ENCODE results near the gene DDC. TPM values are rescaled to one million over a fixed set of nuclear protein-coding genes. Genes with fewer than 3 reads are reported as not detected.

Gene DDC
- polyA plus RNA-seq, 3 donors = 64.7 to 86.3 (median 75.1) TPM

DNA sequence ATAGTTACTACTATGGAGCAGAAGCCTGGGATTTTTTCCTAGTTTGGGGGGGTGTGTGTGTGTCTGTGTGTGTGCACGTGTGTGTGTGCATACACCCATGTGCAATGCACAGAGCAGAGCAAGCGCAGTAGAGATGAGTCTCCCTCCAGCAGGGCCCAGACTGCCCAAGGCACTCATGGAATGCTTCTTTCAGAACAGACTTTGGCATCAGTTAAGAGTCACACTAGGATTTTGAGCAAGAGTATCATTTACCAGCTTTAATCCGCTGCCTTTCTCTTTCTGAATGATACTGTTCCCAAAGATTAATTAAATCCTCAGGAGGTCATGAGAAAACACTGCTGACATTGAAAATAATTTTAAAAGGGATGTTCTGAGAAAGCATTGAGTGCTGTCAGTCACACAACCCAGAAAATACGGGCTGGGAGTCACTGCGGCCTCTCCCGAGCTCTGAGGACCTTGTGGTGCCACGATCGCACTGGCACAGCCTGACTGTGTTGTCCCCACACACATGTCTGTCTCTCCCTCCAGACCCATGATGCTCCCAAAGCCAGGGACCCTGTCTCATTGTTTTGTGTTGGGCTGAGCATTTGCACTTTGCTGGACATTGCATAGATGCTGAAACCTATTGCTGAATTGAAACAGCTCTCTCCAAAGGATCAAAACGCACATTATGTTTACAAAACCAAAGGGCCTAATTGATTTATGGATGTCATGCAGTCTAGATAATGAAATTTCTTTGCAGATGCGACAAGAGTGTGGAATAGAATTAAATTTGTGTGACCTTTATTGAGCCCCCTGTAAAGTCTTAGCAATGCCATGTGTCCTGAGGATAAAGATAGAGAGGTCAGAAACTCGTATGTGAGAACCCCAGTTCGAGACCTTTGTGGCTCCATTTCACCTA, 60.3 kb downstream of the DDC start:
- no peak for DNase-seq (ENCODE audit: extremely low read depth in 1 of 11, low read depth in 9 of 11, low spot score in 4 of 11)

DNA sequence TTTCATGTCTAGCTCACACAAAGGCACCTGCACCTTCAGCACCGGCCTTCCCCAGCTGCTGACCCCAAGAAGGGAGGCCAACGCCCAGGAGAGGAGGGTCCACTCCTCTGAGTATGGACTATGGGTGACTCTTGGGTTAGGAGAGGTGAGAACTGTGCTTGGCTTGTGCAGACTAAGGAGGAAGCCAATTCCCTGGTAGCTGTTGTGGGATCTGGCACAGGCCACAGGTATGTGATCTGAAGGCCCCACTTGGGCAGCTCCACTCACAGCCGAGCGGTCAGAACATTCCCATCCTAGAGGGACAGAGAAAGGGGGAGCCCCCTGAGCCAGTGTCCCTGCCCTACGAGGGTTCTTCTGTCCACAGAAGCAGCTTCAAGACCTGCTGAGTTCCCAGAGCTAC, 62.3 kb downstream of the DDC start:
- DNase-seq (ENCODE audit: extremely low read depth in 1 of 11, low read depth in 9 of 11, low spot score in 4 of 11) = no peak

- DNase-seq (ENCODE audit: extremely low read depth in 1 of 11, low read depth in 9 of 11, low spot score in 4 of 11) = peak in 10 of 11 donors; percentile 23 to 60 (median 45)
Measured at GRCh38 chr7:50502001-50502684, 63.1 kb downstream of the DDC start.

DNA sequence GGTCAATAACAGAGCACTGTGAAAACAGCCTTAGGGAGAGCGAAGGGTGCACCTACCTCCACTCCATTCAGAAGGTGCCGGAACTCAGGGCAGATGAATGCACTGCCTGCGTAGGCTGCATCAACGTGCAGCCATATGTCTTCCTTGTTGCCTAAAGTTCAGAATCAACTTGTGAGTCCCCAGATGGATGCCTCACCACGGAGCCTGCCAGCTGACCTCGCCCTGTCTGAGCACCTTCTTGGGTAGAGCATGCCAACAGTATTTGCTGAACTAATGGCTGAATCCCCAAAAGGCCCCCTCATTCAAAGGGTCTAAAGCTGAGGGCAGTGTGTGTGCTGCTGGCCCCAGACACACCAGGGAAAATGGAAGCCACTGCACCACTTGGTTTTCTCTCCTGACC, 66.1 kb downstream of the DDC start:
- no peak for DNase-seq (ENCODE audit: extremely low read depth in 1 of 11, low read depth in 9 of 11, low spot score in 4 of 11)

GRCh38 chr7:50497968-50498367, 67.2 kb downstream of the DDC start:
- DNase-seq (ENCODE audit: extremely low read depth in 1 of 11, low read depth in 9 of 11, low spot score in 4 of 11) = no peak

DNA sequence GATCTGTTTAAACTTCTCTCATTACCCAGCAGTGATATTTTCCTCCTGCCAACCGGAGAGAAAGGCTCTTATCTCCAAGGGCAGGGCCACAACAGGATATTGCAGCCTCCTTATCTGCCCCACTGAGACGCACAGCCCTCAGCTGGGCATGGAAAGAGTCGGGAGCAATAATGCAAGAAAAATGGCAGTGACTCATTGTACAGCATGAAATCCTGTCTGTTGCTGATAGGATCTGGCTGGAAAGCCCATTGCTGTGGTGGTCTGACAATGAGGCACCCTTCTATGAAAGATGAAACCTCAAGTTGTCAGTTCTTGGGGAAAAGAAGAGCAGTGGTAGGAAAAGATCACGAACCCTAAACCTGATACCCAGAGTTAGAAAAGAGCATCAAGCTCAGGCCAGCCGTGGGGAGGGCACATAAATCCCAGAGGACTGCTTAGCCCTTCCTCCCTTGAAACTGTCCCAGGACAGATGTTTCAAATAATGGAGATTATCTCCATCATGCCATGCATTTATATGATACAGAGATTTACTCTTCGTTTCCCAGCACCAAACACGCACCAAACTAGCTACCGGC, 68.0 kb downstream of the DDC start:
- no peak for DNase-seq (ENCODE audit: extremely low read depth in 1 of 11, low read depth in 9 of 11, low spot score in 4 of 11)

GRCh38 chr7:50496569-50496968, 68.6 kb downstream of the DDC start:
- no peak for DNase-seq (ENCODE audit: extremely low read depth in 1 of 11, low read depth in 9 of 11, low spot score in 4 of 11)

- DNase-seq (ENCODE audit: extremely low read depth in 1 of 11, low read depth in 9 of 11, low spot score in 4 of 11) = no peak
Measured at GRCh38 chr7:50495746-50496145, 69.5 kb downstream of the DDC start.

DNA sequence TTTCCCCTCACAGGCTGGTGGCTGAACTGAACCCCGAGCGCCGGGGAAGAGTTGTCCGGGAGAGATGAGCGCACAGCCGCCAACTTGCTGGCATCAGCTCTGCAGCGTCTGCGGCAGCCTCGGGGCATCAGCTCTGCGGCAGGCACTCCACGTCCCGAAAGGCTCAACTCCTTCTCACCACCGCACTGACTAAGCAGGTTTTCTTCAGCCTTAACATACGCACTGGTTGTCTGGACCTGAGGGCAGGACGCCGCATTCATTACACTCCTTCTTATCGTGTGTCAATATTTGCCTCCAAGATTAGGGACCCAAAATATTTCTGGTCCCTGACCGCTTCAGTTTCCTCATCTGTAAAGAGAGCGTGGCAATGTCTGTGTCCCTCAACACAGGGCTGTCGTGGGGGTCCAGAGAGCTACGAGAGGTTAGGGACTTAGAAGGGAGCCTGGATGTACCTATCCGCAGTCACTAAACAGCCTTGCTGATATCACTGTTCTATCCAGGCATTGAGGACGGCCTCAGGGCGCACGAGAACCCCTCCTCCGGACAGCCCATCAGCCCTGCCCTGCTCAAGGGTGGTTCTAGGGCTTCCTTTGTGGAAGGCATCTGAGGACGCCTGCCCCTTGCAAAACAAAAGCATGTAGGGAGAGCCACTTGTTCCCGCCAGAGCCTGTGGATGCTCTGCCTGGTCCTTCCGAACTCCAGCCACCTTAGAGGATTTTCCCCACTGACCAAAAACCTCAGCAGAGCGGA, 72.3 kb downstream of the DDC start:
- no peak for DNase-seq (ENCODE audit: extremely low read depth in 1 of 11, low read depth in 9 of 11, low spot score in 4 of 11)

DNA sequence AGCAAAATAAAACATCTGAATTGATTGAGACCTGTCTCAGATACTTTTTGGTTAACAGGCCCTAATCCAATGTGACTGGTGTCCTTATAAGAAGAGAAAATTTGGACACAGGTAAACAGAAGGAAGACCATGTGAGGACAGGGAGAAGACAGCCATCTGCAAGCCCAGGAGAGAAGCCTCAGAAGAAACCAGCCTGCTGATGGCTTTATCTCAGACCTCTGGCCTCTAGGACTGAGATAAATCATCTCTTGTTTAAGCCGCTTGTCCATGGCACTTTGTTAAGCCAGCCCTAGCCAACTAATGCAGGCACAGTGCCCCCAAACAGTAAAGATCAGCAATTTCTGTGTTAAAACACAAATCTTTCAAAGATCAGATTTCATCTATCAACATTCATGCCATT, 73.3 kb downstream of the DDC start:
- DNase-seq (ENCODE audit: extremely low read depth in 1 of 11, low read depth in 9 of 11, low spot score in 4 of 11) = no peak

- DNase-seq (ENCODE audit: extremely low read depth in 1 of 11, low read depth in 9 of 11, low spot score in 4 of 11) = no peak
Measured at GRCh38 chr7:50491209-50491608, 74.0 kb downstream of the DDC start.

DNA sequence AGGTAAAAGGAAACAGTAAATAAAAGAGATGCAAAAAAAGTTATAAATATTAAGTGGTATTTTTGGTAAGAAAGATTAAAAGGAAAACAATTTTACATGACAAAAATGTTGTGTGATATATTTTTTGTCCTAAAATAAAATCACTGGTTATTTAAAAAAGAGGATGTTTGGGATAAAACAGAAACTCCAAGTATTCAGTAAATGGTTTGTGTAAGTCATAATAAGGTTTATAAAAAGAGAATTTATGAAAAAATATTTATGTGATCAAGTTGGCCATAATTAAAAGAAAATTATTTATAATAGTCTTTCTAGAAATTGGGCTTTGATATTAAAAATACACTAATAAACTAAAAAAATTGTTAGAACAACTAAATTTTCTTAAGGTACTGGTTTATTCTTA, 76.8 kb downstream of the DDC start:
- no peak for DNase-seq (ENCODE audit: extremely low read depth in 1 of 11, low read depth in 9 of 11, low spot score in 4 of 11)

GRCh38 chr7:50486512-50486911, 78.7 kb downstream of the DDC start:
- DNase-seq (ENCODE audit: extremely low read depth in 1 of 11, low read depth in 9 of 11, low spot score in 4 of 11) = no peak

DNA sequence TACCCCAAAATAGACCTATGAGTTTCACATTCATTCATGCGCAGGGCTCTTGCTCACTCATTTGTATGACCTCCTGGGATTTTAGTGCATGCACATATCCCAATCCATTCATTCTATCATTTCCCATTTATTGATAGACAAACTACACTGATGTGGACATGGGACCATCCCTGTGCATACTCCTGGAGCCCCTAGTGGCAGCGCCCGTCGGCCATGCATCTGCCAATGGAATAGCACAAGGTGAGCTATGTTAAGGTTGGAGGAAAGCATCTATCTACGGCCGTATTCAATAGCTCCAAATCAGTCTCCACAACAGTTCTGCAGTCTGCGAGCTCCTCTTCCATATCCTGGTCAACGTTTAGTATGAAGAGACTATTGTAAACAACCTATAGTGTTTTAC, 83.3 kb downstream of the DDC start:
- DNase-seq (ENCODE audit: extremely low read depth in 1 of 11, low read depth in 9 of 11, low spot score in 4 of 11) = no peak

DNA sequence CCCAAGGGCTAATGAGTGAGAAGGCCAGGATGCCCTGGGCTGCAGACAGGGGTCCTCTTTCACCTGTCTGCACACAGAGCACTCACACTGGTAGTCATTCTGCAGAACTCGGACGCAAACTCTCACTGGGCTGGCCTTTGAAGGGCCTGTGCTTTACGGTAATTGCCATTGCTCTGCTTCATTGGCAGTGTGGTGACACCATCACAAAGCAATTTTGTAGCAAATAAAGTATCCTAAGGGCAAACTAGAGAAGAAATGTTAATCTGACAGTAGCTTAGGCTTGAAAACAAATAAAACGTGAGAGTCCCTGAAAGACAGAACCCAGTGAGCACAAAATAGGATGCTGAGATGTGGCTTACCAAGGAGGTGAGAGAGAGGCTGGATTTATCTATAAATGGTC, 84.4 kb downstream of the DDC start:
- DNase-seq (ENCODE audit: extremely low read depth in 1 of 11, low read depth in 9 of 11, low spot score in 4 of 11) = no peak

GRCh38 chr7:50479743-50480517, 85.3 kb downstream of the DDC start:
- no peak for DNase-seq (ENCODE audit: extremely low read depth in 1 of 11, low read depth in 9 of 11, low spot score in 4 of 11)

GRCh38 chr7:50477640-50478039, 87.6 kb downstream of the DDC start:
- no peak for DNase-seq (ENCODE audit: extremely low read depth in 1 of 11, low read depth in 9 of 11, low spot score in 4 of 11)

DNA sequence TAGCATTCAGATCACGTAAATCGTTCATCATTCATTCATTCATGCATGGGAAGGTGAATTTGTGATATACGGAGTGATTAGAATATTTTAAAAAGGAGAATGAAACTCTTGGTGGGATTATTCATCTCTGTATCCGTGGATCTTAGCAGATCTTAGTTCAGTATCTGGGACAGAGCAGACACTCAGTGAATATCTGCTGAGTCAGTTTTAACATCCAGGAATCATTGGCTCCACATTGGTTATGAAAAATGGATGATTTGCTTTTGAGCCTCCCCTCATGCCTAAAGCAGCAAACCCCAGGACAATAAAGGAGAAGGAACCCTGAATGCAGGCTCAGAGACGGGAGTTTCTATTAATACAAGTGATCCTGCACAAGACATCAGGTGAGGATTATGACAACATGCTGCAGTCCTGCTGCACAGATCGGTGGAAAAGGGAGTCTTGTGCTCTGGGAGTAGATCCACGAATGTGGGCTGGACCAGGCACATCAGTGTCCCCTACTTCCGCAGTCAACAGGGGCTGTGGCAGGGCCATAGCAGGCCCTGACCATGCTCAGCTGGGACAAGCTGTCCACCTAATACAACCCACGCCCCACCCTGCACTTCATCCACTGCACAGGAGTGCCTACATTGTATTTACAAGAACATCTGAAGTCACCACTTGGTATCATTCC, 88.1 kb downstream of the DDC start:
- DNase-seq (ENCODE audit: extremely low read depth in 1 of 11, low read depth in 9 of 11, low spot score in 4 of 11) = no peak
